ENCODE results near the gene KCNMA1. TPM values are rescaled to one million over a fixed set of nuclear protein-coding genes. Genes with fewer than 3 reads are reported as not detected.
A peak's percentile ranks its signal among the peaks of the same experiment; 100 is the strongest.
"Not testable (repeated sequence)": the region's sequence is repeated elsewhere in the genome, so short reads cannot be mapped to it uniquely, and the experiment has no call there.

Gene KCNMA1
- polyA plus RNA-seq, 1 donor, result 15.2 TPM

DNA sequence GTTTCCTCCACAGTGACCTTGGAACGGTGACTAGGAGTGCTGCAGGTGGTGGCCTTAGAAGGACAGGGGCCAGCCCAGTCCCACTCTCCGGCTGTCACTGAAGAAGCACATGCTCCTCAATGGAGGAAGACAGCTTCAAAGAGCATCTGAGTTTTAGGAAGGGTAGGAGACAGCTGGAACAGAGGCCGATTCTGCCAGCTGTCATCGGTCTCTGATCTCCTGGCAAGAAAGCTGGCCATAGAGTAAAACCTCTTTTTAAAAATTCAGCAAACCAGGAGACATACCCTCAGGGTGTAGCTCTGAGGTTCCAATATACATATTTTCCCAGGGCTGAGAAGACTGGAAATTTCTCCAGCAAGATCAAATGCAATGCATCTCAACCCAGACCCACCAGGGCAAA, 55.9 kb downstream of the KCNMA1 start:
- no peak for DNase-seq

GRCh38 chr10:77580482-77580881, 57.1 kb downstream of the KCNMA1 start:
- no peak for DNase-seq

- DNase-seq, result no peak
These were observed 58.9 kb downstream of the KCNMA1 start for GRCh38 chr10:77578583-77579227.

DNA sequence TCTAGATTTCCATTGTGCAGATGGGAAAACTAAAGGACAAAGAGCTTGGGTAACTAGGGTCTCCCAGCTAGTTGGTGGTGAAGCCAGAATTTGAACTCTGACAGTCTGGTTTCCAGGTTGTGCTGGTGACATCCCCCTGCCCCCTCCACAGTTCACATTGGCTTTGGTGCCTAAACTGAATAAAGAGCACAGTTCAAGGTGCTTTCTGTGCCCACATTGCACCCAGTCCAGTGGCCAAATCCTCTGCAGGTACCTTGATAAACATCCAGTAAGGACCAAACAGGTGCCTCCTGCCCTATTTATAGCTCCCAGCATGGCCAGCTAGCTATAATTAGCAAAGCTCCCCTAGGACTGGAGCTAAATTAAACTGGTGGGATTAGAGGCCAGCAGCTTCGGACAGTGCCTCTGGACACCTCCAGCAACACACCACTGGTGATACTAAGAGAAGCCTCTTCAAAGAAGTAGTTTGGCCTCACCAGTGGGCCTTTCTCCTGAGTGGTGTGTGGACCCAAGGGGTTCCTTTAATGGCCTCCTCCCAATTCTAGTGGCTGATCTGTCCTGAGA, 59.9 kb downstream of the KCNMA1 start:
- no peak for DNase-seq

GRCh38 chr10:77576444-77577032, 61.1 kb downstream of the KCNMA1 start:
- no peak for DNase-seq

DNA sequence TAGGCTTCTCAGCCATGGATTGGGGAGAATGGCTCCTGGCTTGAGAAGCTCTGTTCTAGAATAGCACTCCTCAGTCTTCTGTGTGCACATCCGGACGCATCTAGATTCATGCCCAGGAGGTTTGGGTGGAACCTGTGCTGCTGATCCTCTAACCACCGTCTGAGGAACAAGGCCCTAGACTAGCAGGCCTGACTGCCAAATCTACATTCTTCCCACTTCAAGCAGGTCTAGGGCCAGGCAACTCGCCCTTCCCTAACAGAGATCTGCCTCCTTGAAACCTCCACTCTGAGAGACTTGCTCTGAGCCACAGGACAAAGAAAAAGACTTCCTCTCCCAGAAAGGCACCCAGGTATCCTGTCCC, 61.6 kb downstream of the KCNMA1 start:
- DNase-seq, result no peak

- no peak for DNase-seq
These were observed 62.2 kb downstream of the KCNMA1 start for GRCh38 chr10:77575271-77576006.

DNA sequence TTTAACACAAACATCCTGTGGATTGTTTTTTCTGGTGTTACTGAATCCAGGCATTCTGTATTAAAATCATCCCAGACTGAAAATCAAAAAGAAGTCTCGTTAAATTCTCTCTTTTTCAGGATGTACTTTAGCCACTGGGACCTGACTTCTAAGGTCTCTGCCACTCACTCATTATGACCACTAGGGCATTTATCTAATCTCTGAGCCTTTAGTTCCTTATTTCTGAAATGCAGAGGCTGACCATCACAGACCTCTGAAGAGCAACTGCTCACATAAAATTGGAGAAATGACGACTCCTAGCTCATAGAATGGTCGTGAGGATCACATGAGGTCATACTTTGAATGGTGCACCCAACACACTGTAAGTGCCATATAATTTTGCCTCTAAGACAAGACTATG, 63.2 kb downstream of the KCNMA1 start:
- DNase-seq, result no peak

GRCh38 chr10:77572520-77572919, 65.1 kb downstream of the KCNMA1 start:
- not testable (repeated sequence) for DNase-seq

GRCh38 chr10:77571490-77571889, 66.1 kb downstream of the KCNMA1 start:
- no peak for DNase-seq

GRCh38 chr10:77566914-77567566, 70.6 kb downstream of the KCNMA1 start:
- no peak for DNase-seq

- DNase-seq, result peak; percentile 56
These were observed 71.4 kb downstream of the KCNMA1 start for GRCh38 chr10:77566236-77566635.

DNA sequence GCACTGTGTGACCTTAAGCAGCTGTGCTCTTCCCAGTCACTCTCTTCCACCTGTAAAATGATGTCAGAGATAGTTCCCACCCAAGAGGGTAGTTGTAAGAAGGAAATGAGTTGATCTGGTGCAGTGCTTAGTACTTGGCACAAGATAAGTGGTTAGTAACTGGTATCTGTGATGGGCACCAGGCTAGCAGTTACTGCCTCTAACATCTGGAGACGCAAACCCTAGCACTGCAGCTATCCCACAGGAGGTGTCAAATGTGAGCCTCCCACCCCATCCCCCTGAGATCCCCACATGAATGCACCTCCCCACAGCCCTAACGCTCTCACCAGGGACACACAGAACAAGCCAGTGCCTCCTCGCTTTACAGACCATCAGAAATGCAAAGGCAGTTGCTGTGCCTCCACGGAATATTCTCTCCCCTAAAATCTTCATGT, 72.0 kb downstream of the KCNMA1 start:
- DNase-seq, result no peak

DNA sequence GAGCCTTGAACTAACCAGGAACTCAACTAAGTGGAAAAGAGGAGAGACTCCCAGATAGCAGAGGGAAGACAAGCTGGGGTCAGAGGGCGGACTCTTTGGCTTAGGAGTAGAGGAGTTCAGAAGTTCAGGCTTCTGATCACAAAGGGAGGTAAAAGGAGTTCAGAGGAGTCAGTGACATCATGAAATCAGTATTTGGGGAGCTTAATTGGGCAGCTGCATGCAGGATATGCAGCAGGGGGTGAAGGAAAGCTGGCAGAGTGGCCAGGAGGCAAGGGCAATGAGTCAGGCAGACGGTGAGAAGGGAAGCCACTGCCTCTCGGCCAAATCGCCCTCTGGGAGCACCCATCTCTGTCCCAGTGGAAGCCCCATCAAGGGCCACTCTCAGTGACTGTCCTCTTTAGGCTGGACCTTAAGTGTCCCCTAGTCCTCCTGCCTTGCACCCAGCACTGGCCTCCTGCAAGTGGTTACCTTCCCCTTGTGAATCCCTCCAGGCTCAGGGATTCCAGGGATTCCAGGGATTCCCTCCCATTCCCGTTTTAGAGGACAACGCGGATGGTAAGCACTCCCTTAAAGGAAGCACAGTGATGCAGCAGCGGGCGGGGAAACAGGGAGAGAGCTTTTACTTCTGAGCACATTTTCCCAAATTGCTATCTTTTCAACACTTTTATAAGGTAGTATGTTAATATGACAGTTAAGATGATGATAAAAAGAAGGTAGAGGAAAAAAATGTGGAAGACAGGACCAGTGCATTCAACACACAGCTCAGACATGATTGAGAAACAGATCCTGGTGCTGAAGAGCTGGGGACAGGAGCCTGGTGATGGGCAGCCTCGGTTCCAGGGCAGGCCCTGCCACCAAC, 72.6 kb downstream of the KCNMA1 start:
- DNase-seq, result no peak

GRCh38 chr10:77563638-77564270, 73.9 kb downstream of the KCNMA1 start:
- DNase-seq, result no peak

GRCh38 chr10:77562742-77563141, 74.9 kb downstream of the KCNMA1 start:
- DNase-seq, result peak; percentile 47

DNA sequence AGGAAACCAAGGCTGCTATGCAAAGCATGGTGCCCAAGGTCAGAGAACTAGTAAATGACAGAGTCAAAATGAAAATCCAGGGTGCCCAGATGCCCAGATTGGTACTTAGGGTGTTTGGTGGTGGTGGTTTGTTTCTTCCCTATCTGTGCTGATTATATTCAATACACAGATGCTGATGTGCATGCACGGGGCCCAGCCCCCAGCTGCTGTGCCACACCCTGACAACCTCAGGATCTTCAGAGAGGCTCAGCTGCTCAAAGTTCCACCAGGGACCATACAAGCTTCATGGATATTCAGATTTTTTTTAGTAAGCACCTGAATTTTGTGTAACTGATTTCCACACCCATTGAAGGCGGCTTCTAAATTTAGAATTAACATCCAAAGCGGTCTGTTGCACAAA, 75.6 kb downstream of the KCNMA1 start:
- no peak for DNase-seq

- no peak for DNase-seq
These were observed 77.1 kb downstream of the KCNMA1 start for GRCh38 chr10:77560471-77560870.

DNA sequence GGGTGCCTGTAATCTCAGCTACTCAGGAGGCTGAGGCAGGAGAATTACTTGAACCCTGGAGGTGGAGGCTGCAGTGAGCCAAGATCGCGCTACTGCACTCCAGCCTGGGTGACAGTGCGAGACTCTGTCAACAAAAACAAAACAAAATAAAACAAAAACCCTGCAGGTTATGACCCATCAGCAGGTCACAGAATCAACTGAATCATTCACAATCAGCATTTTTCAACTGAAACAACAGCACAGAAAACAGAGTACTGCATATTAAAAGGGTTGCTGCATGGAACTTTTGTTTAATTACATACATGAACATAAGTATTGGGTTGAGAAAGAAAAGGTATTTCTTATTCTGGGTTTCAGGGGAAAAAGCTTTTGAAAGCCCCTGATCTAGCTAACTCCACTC, 77.6 kb downstream of the KCNMA1 start:
- no peak for DNase-seq

DNA sequence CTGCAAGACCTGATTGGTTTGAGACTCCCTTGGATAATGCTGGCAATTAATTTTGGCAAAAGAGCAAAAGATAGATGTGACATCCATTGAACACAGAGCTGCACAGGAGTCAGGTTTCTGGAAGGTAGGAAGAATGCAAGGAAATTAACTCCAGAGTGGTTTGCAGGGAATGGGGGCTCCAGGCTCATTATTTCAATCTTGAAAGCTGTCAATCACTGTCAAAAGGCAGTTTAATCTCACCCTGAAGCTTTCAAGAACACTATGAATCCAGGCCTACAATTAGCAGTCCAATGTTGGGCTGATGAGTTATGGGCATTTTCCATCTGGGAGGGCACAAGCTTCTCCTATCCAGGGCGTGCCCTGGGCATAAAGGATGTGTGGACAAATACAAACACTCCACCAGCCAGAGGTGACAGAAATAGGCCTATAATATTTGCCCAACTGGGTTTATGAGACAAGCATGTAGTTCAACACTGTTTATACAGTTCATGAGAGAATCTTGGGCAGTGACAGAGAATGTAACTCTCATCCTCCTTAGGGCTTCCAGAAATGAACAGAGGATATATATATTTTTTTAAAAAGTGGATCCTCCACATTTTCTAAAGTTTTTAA, 80.5 kb downstream of the KCNMA1 start:
- no peak for DNase-seq

GRCh38 chr10:77555591-77556212, 81.9 kb downstream of the KCNMA1 start:
- no peak for DNase-seq

Measured in hindlimb muscle (tissue), 1 donor.